ENCODE measurements around the gene ST8SIA5. TPM values are rescaled to one million over a fixed set of nuclear protein-coding genes. Genes with fewer than 3 reads are reported as not detected.

The ST8SIA5 gene
- total RNA-seq, 1 donor from 2014 or later: 1.5 TPM

DNA sequence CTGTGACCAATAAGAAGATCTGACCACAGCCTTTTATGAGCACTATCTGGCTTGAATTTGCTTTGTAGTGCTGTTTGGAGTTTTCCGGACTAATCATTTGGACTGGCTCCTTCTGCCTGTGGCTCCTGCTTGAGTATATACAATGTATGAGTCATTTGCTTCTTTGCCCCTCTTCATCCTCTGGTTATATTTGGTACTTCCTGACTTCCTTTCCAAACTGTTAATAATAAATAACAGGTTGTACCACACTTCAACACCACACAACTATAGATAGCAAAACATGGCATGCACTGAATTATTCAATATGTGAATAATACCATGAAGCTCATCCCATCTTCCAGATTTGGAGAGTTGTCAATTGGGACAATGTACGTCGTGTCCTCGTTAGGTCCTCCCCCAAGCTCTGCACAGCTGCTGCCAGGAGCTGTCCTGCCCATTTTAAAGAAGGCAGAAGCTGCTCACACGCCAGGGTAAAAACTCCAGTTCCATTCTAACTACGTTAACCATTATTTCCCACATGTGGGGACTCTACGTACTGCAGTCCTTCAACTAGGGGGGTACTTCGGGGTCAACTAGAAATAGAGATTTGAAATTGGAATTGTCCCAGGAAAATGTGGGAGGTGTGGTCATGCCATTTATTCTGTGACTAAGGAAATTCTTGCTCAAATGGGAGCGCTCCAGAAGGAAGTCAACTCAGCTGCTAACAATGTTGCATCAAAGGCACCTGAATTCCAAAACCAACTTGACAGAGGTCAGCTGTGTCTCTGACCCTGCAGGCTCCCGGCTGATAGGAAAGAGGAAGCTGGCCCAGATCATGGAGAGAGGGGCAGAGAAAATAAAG lies 38.1 kb downstream of the ST8SIA5 start:
- no peak for DNase-seq
- intact Hi-C loops (cut with DNase I): no loop called here
- peak; percentile 29 for ATAC-seq (ENCODE audit: poor library complexity)

DNA sequence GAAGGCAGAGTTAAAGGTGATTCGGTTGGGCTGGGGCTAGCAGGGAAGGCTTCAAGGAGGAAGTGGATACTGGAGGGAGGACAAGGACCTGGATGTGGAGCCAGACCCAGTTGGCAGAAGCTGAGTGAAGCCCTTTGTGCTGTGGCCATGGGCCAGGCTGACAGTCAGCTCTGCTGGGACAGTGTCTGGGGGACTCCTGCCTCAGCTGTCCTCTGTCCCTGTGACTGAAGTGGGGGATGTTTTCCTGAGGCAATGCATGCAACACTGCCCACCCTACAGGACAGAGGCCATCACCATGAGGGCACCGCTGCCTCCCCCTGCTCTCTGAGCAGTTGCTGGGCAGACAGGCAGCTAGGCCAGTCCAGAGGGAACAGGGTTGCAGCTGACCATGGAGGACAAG lies 40.0 kb downstream of the ST8SIA5 start:
- no peak for ATAC-seq (ENCODE audit: poor library complexity)

DNA sequence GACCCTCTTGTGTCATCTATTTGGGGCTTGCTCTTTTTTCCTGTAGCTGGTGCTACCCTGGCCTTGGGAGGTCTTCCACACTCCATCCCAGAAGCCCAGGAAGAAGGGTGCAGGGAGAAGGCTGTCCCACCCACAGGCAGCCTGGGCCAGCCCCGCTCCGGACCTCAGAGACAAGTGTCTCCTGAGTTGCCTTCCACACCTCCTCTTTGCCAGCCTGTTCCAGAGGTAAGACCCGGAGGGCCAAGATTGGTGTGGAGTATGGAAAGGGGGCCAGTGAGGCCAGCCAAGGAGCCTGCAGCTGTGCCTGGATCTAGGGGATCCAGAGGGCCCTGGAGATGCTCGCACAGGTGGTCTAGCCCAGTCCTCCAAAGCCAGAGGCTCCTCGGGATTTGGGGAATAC lies 40.5 kb downstream of the ST8SIA5 start:
- ATAC-seq (ENCODE audit: poor library complexity): no peak
- intact Hi-C loops (cut with DNase I): no loop called here
- no peak for DNase-seq

More for the DNA sequence above, 40.0 kb downstream of the ST8SIA5 start:
- no peak for DNase-seq
- intact Hi-C loops (cut with DNase I): no loop called here

DNA sequence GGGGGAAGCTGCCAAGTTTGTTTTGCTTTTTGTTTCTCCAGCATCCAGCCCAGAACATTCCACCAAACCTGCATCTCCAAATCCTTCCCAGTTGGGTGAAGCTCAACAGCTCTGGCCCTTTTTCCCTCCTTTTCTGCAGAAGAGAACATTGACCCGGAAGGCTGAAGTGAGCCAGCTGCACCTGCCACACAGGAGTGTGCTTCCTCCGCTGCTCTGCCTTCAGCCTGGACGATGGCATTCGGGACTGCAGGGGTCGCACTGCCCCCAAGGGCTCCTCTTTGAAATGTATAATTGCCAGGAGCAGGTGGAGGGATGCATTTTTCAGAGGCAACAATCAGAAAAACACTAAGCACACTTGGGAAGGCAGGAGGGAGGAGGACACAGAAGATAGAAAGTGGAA lies 41.8 kb downstream of the ST8SIA5 start:
- ATAC-seq (ENCODE audit: poor library complexity): no peak
- DNase-seq: no peak
- intact Hi-C loops (cut with DNase I): no loop called here

DNA sequence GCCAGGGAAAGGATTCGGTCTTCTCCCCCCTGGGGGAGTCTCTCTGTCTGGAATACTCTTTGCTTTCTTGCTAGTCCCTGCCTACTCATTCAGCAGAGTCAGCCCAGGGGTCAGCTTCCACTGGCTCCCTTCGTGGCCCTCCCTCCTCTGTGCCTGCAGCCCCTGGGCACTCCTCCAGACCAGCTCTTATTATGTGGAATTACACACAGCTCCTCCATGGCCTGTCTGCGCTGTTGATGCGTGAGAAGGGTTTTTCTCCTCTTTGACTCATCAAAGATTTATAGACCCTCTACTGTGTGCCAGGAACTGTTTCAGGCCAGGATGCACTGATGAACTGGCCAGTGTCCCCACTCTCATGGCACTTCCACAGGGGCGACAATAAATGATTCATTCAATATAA lies 44.4 kb downstream of the ST8SIA5 start:
- intact Hi-C loops (cut with DNase I): no loop called here

DNA sequence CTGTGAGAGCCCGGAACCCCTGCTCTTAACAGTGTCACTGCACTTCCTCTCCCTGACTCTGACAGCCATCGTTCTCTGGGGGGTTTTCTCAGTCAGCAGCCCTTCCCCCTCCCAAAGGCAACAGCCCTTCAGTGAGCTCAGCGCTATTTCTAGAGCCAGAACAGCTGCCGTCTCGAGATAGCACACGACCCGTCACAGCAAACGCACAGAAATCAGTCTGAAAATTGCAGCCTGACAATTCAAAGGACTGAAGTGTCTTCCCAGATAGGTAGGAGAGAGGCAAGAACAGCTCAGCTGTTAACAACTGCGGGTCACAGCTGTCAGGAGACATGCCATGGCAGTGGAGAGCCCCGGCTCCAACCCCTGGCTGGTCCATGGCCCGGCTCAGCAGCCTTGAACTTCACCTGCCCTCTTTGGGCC lies 45.4 kb downstream of the ST8SIA5 start:
- intact Hi-C loops (cut with DNase I): no loop called here
- DNase-seq (no peak), ATAC-seq (ENCODE audit: poor library complexity) (peak; percentile 74)

More for the DNA sequence above, 44.4 kb downstream of the ST8SIA5 start:
- no peak for DNase-seq
- ATAC-seq (ENCODE audit: poor library complexity): no peak

DNA sequence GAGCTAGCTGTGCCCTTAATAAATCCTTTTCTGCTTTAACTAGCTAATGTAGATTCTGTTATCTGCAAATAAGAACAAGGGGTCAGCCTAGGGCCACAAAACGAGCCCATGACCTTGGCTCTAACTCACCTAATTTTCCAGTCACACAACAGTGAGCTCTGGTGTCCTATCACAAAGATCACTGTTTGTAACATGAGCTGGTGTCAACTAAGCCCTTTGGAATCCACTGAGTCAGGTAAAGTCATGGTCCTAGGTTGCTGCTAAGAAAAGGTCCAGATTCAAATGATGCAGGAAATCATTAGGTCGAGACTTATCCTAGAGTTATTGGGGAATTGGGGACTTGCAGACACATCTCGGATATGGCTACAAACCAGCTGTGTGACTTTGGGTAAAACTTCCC lies 49.9 kb downstream of the ST8SIA5 start:
- intact Hi-C loops (cut with DNase I): no loop called here

DNA sequence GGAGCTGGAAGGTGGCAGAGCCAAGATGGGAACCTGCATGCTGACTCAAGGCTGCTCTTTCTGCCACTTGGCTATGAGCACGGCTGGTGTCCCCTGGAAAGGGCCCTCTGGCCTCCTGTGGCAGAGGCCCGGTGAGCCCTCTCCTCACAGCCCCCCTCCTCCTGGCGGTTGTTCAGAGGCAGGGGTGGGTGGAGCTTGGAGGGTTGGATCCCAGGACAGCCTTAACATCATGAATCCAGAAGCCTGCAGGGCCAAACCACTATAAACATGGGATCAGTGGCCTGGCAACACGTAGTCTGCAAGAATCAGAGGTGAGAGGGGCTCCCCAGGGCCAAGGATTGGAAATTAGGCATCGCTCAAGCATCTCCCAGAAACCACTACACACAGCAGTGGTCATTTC lies 51.3 kb downstream of the ST8SIA5 start:
- ATAC-seq (ENCODE audit: poor library complexity): no peak
- DNase-seq: no peak
- intact Hi-C loops (cut with DNase I): no loop called here

More for the DNA sequence above, 49.9 kb downstream of the ST8SIA5 start:
- DNase-seq: no peak
- no peak for ATAC-seq (ENCODE audit: poor library complexity)

DNA sequence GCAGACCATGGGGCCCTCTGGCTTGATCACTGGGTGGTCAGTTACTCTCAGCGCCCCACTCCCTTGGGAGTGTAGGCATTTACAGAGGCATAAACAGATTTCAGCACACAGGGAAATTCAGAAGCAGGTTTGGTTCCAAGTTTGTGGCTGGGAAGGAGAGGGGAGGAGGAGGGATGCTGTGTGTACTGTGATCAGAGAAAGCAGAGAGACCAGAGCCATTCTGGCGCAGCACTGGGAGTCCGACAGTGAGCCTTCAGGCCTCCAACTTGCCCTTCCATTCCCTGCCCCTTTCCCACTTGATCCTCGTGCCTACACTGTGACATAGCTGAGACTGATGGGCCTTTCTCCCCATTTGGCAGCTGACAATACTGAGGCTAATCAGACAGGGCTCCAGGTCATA lies 52.0 kb downstream of the ST8SIA5 start:
- no peak for ATAC-seq (ENCODE audit: poor library complexity)

DNA sequence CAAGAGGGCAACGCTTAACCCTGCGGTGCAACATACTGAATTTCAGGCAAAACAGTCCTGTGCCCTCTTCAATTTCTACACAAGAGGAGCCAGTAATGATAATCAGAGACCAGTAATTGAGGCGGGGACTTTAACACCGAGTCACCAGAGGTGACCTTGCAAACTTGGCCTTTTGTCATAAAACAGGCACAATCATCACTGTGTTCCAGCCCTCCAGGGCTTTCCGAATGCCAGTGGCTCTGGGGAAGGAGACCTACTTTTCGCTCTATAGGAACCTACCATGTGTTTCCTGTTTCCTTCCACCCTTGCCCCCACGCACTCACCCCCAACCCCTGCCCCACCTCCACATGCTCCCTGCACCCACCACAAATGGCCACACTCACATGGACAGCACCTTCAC lies 52.7 kb downstream of the ST8SIA5 start:
- ATAC-seq (ENCODE audit: poor library complexity) (no peak), DNase-seq (no peak)
- intact Hi-C loops (cut with DNase I): no loop called here

More for the DNA sequence above, 52.0 kb downstream of the ST8SIA5 start:
- no peak for DNase-seq
- intact Hi-C loops (cut with DNase I): no loop called here

DNA sequence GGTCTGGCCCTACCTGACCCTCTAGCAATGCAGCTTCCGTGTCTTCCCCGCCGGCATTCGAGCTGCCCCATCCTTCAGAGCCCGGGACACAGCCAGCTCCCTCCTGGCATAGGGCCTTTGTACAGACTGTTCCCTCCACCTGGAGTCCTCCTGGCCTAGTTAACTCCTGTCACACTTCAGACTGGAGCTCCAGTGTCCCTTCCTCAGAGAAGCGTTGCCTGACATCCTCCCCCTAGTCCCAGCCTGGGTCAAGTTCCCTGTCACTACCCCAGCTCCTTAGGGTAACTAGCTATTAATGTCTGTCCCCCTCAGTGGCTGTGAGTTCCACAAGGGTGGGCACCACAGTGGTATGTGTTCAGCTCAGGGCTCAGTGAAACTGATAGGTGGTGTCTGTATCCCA lies 54.4 kb downstream of the ST8SIA5 start:
- DNase-seq: no peak
- intact Hi-C loops (cut with DNase I): no loop called here
- no peak for ATAC-seq (ENCODE audit: poor library complexity)

DNA sequence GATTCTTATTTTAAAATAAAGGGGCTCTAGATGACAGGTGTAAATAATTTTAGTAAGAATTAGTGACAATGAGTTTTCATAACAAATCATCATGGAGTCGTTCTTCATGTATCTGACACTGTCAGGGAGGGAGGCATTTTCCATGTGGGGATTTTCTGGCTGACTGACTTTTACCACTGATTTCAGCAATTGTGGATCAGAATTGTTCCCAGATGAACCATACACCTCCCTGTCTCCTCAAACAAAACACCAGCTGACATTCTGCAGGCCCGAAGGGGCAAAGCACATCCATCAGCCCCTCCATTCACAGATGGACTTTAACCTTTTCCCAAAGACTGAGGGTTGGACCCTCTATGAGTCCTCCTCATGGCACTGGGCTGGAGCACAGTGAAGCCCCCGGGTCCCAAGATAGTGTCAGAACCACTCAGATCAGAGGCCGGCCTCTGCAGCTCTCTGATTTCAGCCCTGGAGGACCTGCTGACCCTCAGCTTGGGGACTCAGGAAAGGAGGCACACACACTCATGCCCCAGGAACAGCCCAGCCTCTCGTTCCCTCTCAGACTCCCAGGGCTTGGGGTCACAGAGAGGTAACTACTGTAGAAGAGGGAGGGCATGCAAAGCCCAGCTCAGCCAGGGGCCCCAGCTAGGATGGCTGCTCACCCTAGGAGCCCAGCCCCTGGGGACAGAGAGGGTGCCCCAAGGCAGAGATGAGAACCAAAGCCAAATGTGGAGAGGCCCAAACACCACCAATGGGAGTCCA lies 56.6 kb downstream of the ST8SIA5 start:
- ATAC-seq (ENCODE audit: poor library complexity) (no peak), DNase-seq (no peak)
- intact Hi-C loops (cut with DNase I): no loop called here

DNA sequence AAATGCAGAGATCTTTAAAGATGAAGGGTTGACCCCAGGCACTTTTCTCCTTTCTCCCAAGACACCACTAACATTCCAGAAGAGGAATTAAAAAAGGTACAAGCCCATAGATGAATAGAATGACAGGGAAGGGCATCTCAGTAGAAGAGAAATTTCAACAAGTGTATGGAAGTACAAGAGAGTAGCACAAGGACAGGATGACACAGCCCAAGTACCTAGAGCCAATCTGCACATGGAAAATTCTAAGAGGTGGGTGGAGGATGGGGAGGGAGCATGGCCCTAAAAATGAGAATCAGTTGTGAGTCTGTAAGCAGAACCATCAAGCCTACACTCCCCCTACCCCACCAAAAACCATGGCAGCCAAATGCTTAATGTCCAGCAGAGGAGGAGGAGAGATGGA lies 60.2 kb downstream of the ST8SIA5 start:
- ATAC-seq (ENCODE audit: poor library complexity) (no peak), DNase-seq (no peak)

DNA sequence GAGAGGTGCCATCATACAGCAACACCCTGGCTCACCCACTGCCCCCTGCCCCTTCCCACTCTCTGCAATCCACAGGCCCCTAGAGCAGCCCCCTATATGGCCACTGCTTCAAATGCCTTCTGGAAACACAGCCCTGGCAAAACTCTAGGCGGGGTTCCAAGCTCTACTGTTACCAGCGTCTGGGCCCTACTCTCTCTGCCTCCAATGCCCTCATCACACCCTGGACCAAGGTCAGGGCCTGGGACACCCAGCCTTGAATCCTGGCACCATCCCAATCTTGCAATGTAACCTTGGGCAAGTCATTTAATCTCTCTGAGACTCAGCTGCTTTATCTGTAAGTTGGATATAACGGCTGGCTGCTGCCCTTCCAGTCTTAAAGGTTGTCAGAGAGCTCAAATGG lies 60.6 kb downstream of the ST8SIA5 start:
- DNase-seq: no peak
- peak; percentile 48 for ATAC-seq (ENCODE audit: poor library complexity)
- intact Hi-C loops (cut with DNase I): no loop called here

More for the DNA sequence above, 60.2 kb downstream of the ST8SIA5 start:
- intact Hi-C loops (cut with DNase I): no loop called here

DNA sequence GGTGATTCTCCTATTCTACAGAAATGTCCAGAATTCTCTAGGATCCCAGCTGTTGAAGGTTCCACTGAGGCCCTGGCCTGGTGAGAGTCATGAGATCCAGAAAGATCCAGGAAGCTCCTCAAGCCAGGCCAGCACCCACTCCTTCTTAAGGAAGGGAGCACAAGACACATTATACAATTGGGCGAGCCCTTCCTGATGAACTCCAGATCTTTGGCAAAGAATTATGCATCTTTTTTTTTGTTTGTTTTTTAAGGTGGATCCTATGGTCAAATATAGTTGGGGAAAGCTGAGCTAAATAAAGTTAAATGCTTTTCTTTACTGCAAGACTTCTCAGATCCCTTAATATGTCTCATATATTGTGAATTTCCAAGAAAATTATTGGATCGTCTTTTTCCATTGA lies 62.9 kb downstream of the ST8SIA5 start:
- DNase-seq: no peak
- ATAC-seq (ENCODE audit: poor library complexity): no peak
- intact Hi-C loops (cut with DNase I): no loop called here

DNA sequence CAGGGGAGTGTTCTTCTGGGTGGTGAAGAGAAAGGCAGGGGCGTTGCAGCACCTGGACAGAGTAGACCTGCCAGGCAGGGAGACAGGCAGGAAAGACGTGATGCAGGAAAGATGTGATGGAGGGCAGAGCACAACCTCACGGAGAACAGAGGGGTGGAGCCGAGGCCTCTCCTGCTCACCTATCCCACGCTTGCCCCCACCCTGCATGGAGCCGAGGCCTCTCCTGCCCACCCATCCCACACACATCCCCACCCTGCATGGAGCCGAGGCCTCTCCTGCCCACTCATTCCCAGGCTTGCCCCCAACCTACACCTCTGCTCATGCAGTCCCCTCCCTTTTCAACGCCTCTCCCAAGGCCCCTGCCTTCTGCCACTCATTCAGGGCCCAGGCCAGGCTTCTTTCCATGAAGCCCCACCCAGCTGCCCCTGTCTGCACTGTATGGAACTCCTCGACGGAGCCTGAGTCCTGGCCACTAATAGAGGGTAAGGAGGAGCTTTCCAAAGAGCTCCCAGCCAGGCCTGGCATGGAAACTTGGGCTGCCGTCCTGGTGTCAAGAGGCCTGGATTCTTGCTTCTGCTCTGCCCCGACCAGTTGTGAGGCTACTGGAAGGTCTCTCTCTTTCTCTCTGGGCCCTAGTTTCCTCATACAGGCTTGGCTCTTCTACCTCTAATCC lies 67.9 kb downstream of the ST8SIA5 start:
- ATAC-seq (ENCODE audit: poor library complexity) (peak; percentile 69), DNase-seq (peak; percentile 46)
- intact Hi-C loops (cut with DNase I): no loop called here

DNA sequence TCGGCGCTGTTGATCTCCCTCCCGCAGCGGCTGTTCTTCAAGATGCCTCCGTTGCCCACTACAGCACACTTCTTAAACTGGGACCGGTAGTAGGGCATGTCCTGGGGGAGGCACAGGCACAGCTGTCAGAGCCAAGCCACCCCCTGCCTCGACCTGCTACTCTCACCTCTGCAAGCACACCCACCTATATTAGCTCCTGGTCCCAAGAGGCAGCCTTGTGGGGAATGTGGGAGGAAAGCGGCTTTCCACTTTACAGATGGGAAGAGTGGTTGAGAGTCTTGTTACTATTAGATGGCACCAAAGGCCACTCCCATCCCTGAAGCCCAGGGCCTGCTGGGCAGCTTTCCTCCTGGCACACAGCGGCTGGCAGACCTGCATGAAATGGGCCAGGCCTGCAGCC lies 70.7 kb downstream of the ST8SIA5 start:
- intact Hi-C loops (cut with DNase I): no loop called here
- ATAC-seq (ENCODE audit: poor library complexity) (no peak), DNase-seq (no peak)

DNA sequence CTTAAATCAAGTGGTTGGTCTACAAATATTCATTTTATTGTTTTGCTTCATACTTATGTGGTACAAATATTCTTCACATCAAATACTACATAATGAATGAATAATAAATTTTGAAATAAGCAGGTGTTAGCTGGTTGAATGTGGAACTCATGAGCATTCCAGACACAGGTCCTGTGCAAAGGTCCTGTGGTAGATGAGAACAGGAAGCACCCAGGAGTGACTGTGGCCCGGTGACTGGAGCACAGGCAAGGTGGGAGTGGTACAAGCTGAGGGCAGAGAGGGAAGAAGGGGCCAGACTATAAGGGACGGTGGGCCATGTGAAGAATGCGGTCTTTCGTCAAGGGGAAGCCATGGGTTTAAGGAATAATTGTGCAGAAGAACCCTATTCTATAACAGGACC lies 73.6 kb downstream of the ST8SIA5 start:
- intact Hi-C loops (cut with DNase I): no loop called here

More for the DNA sequence above, 73.6 kb downstream of the ST8SIA5 start:
- DNase-seq (no peak), ATAC-seq (ENCODE audit: poor library complexity) (no peak)

Measured in Right ventricle myocardium superior (tissue), 1 donor.